Measurements from ENCODE around the gene NHEJ1. TPM values are rescaled to one million over a fixed set of nuclear protein-coding genes. Genes with fewer than 3 reads are reported as not detected.
"Not testable (repeated sequence)": the region's sequence is repeated elsewhere in the genome, so short reads cannot be mapped to it uniquely, and the experiment has no call there.

The NHEJ1 gene
- polyA plus RNA-seq, 1 of the 3 experiments (the other 2 are of a cell fraction), result 16.3 TPM

DNA sequence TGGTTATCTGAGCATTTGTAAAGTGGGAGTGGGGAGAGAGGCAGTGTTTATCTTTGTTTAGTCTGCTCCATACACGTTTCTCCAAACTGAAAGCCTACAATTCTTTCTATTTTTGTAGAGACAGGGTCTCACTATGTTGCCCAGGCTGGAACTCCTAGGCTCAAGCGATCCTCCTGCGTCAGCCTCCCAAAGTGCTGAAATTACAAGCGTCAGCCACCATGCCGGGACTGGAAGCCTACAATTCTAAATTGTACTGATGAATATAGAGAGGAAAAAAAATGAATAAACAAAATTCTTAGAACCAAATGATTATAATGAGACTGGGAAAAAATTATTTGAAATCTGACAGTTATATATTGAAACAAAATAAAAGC lies 44.5 kb upstream of the NHEJ1 start:
- WGBS (ENCODE audit: low lambda C conversion rate), result 88% methylated on average over 5 of the region's 5 CpGs
- no peak overlapping the region for H3K27ac ChIP-seq (ENCODE audit: low read depth in 2 of 2, low read length in 1 of 2)
- TF ChIP-seq EZH2phosphoT487 (IDR thresholded peaks at IDR 0.05; ENCODE audit: borderline replicate concordance, low read depth) (no peak), NRF1 (IDR thresholded peaks at IDR 0.05; ENCODE audit: low read depth, low read length) (no peak), ELF1 (IDR thresholded peaks at IDR 0.05) (no peak), EP300 (IDR thresholded peaks at IDR 0.05; ENCODE audit: borderline replicate concordance in 1 of 2, low read depth in 1 of 2, low read length in 1 of 2) (no peak)
- H3K9ac ChIP-seq, result no peak overlapping the region
- peaks cover 13 to 20% of the 10 kb centered on the region in 2 experiments; a peak in 3 of 4 replicates for H3K4me1 ChIP-seq (ENCODE audit: control insufficient read depth in 1 of 2, insufficient read depth in 2 of 2, low read depth in 1 of 2, low read length in 1 of 2)
- POLR2A ChIA-PET, result interaction anchor here (4.6 kb wide), 1 partner anchor 12 kb away, joined by 52 read pairs; the partner anchor contains the start of gene ABCB6
- H3K27me3 ChIP-seq (ENCODE audit: insufficient read depth), result no peaks in the 10 kb centered on the region
- H3K4me2 ChIP-seq, result no peak overlapping the region
- DNase-seq, result no peak
- no peaks in the 10 kb centered on the region for H4K20me1 ChIP-seq (ENCODE audit: insufficient read depth)
- H3K79me2 ChIP-seq (ENCODE audit: insufficient read depth), result no peaks in the 10 kb centered on the region
- H3K36me3 ChIP-seq (replicated peaks in 1 of 2; ENCODE audit: control insufficient read depth in 1 of 2, insufficient read depth in 2 of 2, low read length in 1 of 2), result peaks cover 9 to 20% of the 10 kb centered on the region in 2 experiments
- H3F3A ChIP-seq (replicated peaks; ENCODE audit: insufficient read depth), result peaks cover 15% of the 10 kb centered on the region
- H2AFZ ChIP-seq (ENCODE audit: low read depth), result no peak overlapping the region
- no peaks in the 10 kb centered on the region for H3K9me2 ChIP-seq
- no peak overlapping the region for H3K4me3 ChIP-seq (ENCODE audit: low read depth in 2 of 2, low read length in 1 of 2)
- no peaks in the 10 kb centered on the region for H3K9me3 ChIP-seq
- CTCF ChIA-PET, result interaction anchor here (1.0 to 1.7 kb wide), 2 partner anchors 46 to 50 kb away, joined by 3 to 5 read pairs; no protein-coding TSS in a partner anchor

DNA sequence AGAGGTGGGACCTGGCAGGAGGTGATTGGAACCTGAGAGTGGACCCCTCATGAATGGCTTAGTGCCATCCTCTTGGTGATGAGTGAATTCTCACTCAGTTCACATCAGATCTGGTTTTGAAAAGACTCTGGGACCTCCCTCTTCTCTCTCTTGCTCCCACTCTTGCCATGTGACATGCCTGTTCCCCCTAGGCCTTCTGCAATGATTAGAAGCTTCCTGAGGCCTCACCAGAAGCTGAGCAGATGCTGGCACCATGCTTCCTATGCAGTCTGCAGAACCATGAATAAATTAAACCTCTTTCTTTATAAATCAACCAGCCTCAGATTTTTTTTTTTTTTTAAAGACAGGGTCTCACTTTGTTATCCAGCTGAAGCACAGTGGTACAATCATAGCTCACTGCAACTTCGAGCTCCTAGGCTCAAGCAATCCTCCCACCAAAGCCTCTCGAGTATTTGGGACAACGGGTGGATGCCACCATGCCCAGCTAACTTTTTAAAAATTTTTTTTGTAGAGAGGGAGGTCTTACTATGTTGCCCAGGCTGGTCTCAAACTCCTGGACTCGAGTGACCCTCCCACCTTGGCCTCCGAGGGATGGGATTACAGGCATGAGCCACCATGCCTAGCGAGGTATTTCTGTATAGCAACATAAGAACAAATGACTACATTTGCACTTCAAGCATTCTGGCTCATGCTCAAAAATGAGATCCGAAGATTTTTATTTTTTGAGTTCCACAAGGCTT lies 44.0 kb upstream of the NHEJ1 start:
- 70% methylated on average over 7 of the region's 7 CpGs for WGBS (ENCODE audit: low lambda C conversion rate)
- Histone ChIP-seq H3K9ac (no peak overlapping the region), H4K20me1 (ENCODE audit: insufficient read depth) (no peaks in the 10 kb centered on the region), H3K4me3 (ENCODE audit: low read depth in 2 of 2, low read length in 1 of 2) (no peak overlapping the region), H3K36me3 (replicated peaks in 1 of 2; ENCODE audit: control insufficient read depth in 1 of 2, insufficient read depth in 2 of 2, low read length in 1 of 2) (peaks cover 9 to 14% of the 10 kb centered on the region in 2 experiments), H3K27ac (ENCODE audit: low read depth in 2 of 2, low read length in 1 of 2) (no peak overlapping the region), H3K79me2 (ENCODE audit: insufficient read depth) (no peaks in the 10 kb centered on the region), H2AFZ (ENCODE audit: low read depth) (no peak overlapping the region), H3K9me3 (no peaks in the 10 kb centered on the region), H3F3A (replicated peaks; ENCODE audit: insufficient read depth) (peaks cover 15% of the 10 kb centered on the region), H3K4me1 (ENCODE audit: control insufficient read depth in 1 of 2, insufficient read depth in 2 of 2, low read depth in 1 of 2, low read length in 1 of 2) (peaks cover 13 to 20% of the 10 kb centered on the region in 2 experiments; a peak in 3 of 4 replicates), H3K9me2 (no peaks in the 10 kb centered on the region), H3K4me2 (no peak overlapping the region), H3K27me3 (ENCODE audit: insufficient read depth) (no peaks in the 10 kb centered on the region)
- no peak for DNase-seq
- ChIA-PET POLR2A (no interaction called here), CTCF (interaction anchor here (0.7 to 1.0 kb wide), 3 partner anchors 41 to 50 kb away, joined by 3 read pairs; partner anchors contain the start of genes GLB1L, NHEJ1 and STK16)
- TF ChIP-seq GATA2 (CRISPR knock-in tag; IDR thresholded peaks at IDR 0.05), result no peak
- TF ChIP-seq, protein P1, sequence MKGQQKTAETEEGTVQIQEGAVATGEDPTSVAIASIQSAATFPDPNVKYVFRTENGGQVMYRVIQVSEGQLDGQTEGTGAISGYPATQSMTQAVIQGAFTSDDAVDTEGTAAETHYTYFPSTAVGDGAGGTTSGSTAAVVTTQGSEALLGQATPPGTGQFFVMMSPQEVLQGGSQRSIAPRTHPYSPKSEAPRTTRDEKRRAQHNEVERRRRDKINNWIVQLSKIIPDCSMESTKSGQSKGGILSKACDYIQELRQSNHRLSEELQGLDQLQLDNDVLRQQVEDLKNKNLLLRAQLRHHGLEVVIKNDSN (IDR thresholded peaks at IDR 0.05; ENCODE audit: borderline replicate concordance, low read depth), result no peak
- TF ChIP-seq, protein P2, sequence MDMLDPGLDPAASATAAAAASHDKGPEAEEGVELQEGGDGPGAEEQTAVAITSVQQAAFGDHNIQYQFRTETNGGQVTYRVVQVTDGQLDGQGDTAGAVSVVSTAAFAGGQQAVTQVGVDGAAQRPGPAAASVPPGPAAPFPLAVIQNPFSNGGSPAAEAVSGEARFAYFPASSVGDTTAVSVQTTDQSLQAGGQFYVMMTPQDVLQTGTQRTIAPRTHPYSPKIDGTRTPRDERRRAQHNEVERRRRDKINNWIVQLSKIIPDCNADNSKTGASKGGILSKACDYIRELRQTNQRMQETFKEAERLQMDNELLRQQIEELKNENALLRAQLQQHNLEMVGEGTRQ (IDR thresholded peaks at IDR 0.05; ENCODE audit: borderline replicate concordance, low read depth, low read length), result no peak

DNA sequence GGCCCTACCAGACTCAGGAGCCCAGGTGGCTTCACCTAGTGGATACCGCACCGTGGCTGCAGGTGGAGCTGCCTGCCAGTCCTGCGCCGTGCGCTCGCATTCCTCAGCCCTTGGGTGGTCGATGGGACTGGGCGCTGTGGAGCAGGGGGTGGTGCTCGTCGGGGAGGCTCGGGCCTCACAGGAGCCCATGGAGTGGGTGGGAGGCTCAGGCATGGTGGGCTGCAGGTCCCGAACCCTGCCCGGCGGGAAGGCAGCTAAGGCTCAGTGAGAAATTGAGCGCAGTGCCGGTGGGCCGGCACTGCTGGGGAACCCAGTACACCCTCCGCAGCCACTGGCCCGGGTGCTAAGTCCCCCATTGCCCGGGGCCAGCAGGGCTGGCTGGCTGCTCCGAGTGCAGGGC lies 40.7 kb upstream of the NHEJ1 start:
- H3K4me3 ChIP-seq (ENCODE audit: low read depth in 2 of 2, low read length in 1 of 2); H3K9ac ChIP-seq; H3K9me3 ChIP-seq; DNase-seq; H3K27me3 ChIP-seq (ENCODE audit: insufficient read depth); H3K79me2 ChIP-seq (ENCODE audit: insufficient read depth); H3K36me3 ChIP-seq (replicated peaks in 1 of 2; ENCODE audit: control insufficient read depth in 1 of 2, insufficient read depth in 2 of 2, low read length in 1 of 2); H2AFZ ChIP-seq (ENCODE audit: low read depth); H3F3A ChIP-seq (replicated peaks; ENCODE audit: insufficient read depth); H4K20me1 ChIP-seq (ENCODE audit: insufficient read depth); H3K4me1 ChIP-seq (ENCODE audit: control insufficient read depth in 1 of 2, insufficient read depth in 2 of 2, low read depth in 1 of 2, low read length in 1 of 2); H3K9me2 ChIP-seq; H3K27ac ChIP-seq (ENCODE audit: low read depth in 2 of 2, low read length in 1 of 2); H3K4me2 ChIP-seq: not testable (repeated sequence)
- CTCF ChIA-PET, result interaction anchor here (1.2 to 2.4 kb wide), 3 partner anchors 12 to 42 kb away, joined by 3 to 10 read pairs (median 3); partner anchors contain the start of gene NHEJ1
- POLR2A ChIA-PET, result interaction anchor here (0.8 kb wide), 1 partner anchor 12 kb away, joined by 3 read pairs; no protein-coding TSS in a partner anchor
- 100% methylated on average over 2 of the region's 21 CpGs for WGBS (ENCODE audit: low lambda C conversion rate)

DNA sequence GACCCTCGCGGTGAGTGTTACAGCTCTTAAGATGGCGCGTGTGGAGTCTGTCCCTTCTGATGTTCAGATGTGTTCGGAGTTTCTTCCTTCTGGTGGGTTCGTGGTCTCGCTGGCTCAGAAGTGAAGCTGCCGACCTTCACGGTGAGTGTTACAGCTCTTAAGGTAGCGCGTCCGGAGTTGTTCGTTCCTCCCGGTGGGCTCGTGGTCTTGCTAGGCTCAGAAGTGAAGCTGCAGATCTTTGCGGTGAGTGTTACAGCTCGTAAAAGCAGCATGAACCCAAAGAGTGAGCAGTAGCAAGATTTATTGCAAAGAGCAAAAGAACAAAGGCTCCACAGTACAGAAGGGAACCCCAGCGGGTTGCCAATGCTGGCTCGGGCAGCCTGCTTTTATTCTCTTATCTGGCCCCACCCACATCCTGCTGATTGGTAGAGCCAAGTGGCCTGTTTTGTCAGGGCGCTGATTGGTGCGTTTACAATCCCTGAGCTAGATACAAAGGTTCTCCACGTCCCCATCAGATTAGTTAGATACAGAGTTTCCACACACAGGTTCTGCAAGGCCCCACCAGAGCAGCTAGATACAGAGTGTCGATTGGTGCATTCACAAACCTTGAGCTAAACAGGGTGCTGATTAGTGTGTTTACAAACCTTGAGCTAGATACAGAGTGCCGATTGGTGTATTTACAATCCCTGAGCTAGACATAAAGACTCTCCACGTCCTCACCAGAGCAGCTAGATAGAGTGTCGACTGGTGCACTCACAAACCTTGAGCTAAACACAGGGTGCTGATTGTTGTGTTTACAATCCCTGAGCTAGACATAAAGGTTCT lies 40.1 kb upstream of the NHEJ1 start:
- H3K27ac ChIP-seq (ENCODE audit: low read depth in 2 of 2, low read length in 1 of 2); H3K4me2 ChIP-seq; DNase-seq; H3K9me2 ChIP-seq; H3K4me1 ChIP-seq (ENCODE audit: control insufficient read depth in 1 of 2, insufficient read depth in 2 of 2, low read depth in 1 of 2, low read length in 1 of 2); H3K27me3 ChIP-seq (ENCODE audit: insufficient read depth); H3K9me3 ChIP-seq; H2AFZ ChIP-seq (ENCODE audit: low read depth); H3F3A ChIP-seq (replicated peaks; ENCODE audit: insufficient read depth); H3K36me3 ChIP-seq (replicated peaks in 1 of 2; ENCODE audit: control insufficient read depth in 1 of 2, insufficient read depth in 2 of 2, low read length in 1 of 2); H4K20me1 ChIP-seq (ENCODE audit: insufficient read depth); H3K9ac ChIP-seq; H3K4me3 ChIP-seq (ENCODE audit: low read depth in 2 of 2, low read length in 1 of 2); H3K79me2 ChIP-seq (ENCODE audit: insufficient read depth): not testable (repeated sequence)
- CTCF ChIA-PET, result interaction anchor here (1.2 to 2.4 kb wide), 3 partner anchors 13 to 41 kb away, joined by 3 to 10 read pairs (median 9); partner anchors contain the start of gene NHEJ1
- 84% methylated on average over 22 of the region's 26 CpGs for WGBS (ENCODE audit: low lambda C conversion rate)
- POLR2A ChIA-PET, result interaction anchor here (0.8 kb wide), 1 partner anchor 13 kb away, joined by 3 read pairs; no protein-coding TSS in a partner anchor
